ENCODE data around the gene CKB. TPM values are rescaled to one million over a fixed set of nuclear protein-coding genes. Genes with fewer than 3 reads are reported as not detected.

The CKB gene
- total and polyA plus RNA-seq, 2 donors (not counting 1 experiment from before 2014, with no cell fraction given) = 65.2 to 136 TPM

GRCh38 chr14:103472939-103473338, 49.7 kb downstream of the CKB start:
- H3K4me3 ChIP-seq (replicated peaks in 1 of 4; ENCODE audit: control extremely low read depth in 1 of 4, insufficient read depth in 1 of 4, low read depth in 3 of 4, low read length in 4 of 4) = no peak overlapping the region
- no peaks in the 10 kb centered on the region for H3K9me3 ChIP-seq (ENCODE audit: control insufficient read depth, insufficient read depth, low read depth, low read length)
- H2AFZ ChIP-seq (ENCODE audit: low read length) = no peak overlapping the region
- TF ChIP-seq EZH2 (IDR thresholded peaks at IDR 0.05; ENCODE audit: low read length, missing control alignments) (no peak), CTCF (conservative IDR thresholded peaks at IDR 0.05 in 1 of 2, IDR thresholded peaks at IDR 0.05 in 1 of 2; ENCODE audit: low read depth in 1 of 2, low read length in 2 of 2) (no peak)
- peaks cover 10% of the 10 kb centered on the region for H3K36me3 ChIP-seq (ENCODE audit: control insufficient read depth, insufficient read depth, low read length)
- H3K4me1 ChIP-seq (ENCODE audit: control insufficient read depth, extremely low read depth, insufficient read depth, low read length) = no peaks in the 10 kb centered on the region
- H4K20me1 ChIP-seq (ENCODE audit: control insufficient read depth, extremely low read depth, insufficient read depth, low read length) = no peaks in the 10 kb centered on the region
- H3K27ac ChIP-seq (ENCODE audit: insufficient read depth, low read length) = no peak overlapping the region
- H3K9ac ChIP-seq (ENCODE audit: insufficient read depth, low read length) = no peak overlapping the region
- no peaks in the 10 kb centered on the region for H3K79me2 ChIP-seq (ENCODE audit: control insufficient read depth, insufficient read depth, low read length)
- peak in 1 of 2 donors; percentile 21 for DNase-seq (ENCODE audit: low read depth in 2 of 2)
- no peak overlapping the region for H3K4me2 ChIP-seq (ENCODE audit: extremely low read depth, insufficient read depth, low read length)
- no peaks in the 10 kb centered on the region for H3K27me3 ChIP-seq (ENCODE audit: control insufficient read depth, insufficient read depth, low read length)

Other genes starting within 250 kb of the CKB start
- gene EIF5, start 188.6 kb downstream of the CKB start, total RNA-seq = 158 and 185 TPM in 2 replicates
- 333 and 400 TPM in 2 replicates for gene EIF5, start 188.6 kb downstream of the CKB start, polyA plus RNA-seq
- 93.7 and 119 TPM in 2 replicates for gene MARK3, start 137.4 kb downstream of the CKB start, total RNA-seq
- 76.0 and 76.7 TPM in 2 replicates for gene MARK3, start 137.4 kb downstream of the CKB start, polyA plus RNA-seq
- 10.6 and 11.0 TPM in 2 replicates for gene TRMT61A, start 6.4 kb upstream of the CKB start, total RNA-seq
- 4.2 and 5.0 TPM in 2 replicates for gene TRMT61A, start 6.4 kb upstream of the CKB start, polyA plus RNA-seq
- 25.8 and 28.8 TPM in 2 replicates for gene BAG5, start 39.8 kb upstream of the CKB start, total RNA-seq
- 14.3 and 14.9 TPM in 2 replicates for gene BAG5, start 39.8 kb upstream of the CKB start, polyA plus RNA-seq
- 26.4 and 32.1 TPM in 2 replicates for gene COA8, start 40.1 kb upstream of the CKB start, total RNA-seq
- gene COA8, start 40.1 kb upstream of the CKB start, polyA plus RNA-seq = 19.4 and 25.5 TPM in 2 replicates
- gene KLC1, start 106.4 kb upstream of the CKB start, total RNA-seq = 138 and 219 TPM in 2 replicates
- gene KLC1, start 106.4 kb upstream of the CKB start, polyA plus RNA-seq = 180 and 185 TPM in 2 replicates
- 2.8 and 9.2 TPM in 2 replicates for gene XRCC3, start 192.6 kb upstream of the CKB start, total RNA-seq
- 4.9 and 10.7 TPM in 2 replicates for gene XRCC3, start 192.6 kb upstream of the CKB start, polyA plus RNA-seq
- gene ZFYVE21, start 193.0 kb upstream of the CKB start, total RNA-seq = 67.0 and 84.9 TPM in 2 replicates
- gene ZFYVE21, start 193.0 kb upstream of the CKB start, polyA plus RNA-seq = 94.5 and 125 TPM in 2 replicates

Data from fibroblast of lung (primary cell).